ENCODE measurements around the gene SIAH1. TPM values are rescaled to one million over a fixed set of nuclear protein-coding genes. Genes with fewer than 3 reads are reported as not detected.
A peak's percentile ranks its signal among the peaks of the same experiment; 100 is the strongest.

The SIAH1 gene
- total and polyA plus RNA-seq, 2 experiments from 2014 or later = 26.9 to 46.4 TPM

DNA sequence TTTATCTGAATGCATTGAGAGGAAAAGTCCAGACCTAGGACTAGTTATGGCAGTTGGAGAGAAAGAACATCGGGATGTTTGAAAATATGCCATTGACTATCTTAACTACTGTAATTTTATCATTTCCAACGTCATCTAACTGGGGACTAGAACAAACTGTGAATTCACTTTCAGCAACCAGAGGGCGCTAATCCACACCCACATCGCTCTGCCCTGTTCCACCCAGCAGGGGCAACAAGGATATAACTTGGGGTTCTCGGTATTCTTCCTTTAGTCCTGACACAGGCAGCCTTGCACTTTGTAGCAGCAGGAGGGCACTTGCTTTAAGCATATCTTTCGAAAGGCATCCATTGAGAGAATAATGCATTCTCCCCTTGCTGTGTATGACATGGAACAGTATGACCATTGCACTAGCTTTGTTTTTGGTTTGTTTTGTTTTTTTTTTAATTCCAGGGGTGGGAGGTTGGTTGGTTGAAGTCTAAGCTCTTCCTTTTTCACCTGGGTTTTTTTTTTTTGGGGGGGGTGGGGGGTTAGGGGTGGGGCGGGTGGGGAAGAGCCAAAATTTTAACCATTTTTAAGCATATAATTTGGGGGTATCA, 31.5 kb downstream of the SIAH1 start:
- H3K4me3 ChIP-seq = no peak overlapping the region
- H3K9me3 ChIP-seq (ENCODE audit: low read depth) = no peaks in the 10 kb centered on the region
- no peak overlapping the region for H3K27ac ChIP-seq
- TF ChIP-seq, protein P1, sequence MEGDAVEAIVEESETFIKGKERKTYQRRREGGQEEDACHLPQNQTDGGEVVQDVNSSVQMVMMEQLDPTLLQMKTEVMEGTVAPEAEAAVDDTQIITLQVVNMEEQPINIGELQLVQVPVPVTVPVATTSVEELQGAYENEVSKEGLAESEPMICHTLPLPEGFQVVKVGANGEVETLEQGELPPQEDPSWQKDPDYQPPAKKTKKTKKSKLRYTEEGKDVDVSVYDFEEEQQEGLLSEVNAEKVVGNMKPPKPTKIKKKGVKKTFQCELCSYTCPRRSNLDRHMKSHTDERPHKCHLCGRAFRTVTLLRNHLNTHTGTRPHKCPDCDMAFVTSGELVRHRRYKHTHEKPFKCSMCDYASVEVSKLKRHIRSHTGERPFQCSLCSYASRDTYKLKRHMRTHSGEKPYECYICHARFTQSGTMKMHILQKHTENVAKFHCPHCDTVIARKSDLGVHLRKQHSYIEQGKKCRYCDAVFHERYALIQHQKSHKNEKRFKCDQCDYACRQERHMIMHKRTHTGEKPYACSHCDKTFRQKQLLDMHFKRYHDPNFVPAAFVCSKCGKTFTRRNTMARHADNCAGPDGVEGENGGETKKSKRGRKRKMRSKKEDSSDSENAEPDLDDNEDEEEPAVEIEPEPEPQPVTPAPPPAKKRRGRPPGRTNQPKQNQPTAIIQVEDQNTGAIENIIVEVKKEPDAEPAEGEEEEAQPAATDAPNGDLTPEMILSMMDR (IDR thresholded peaks at IDR 0.05; ENCODE audit: low read depth, low read length) = peak; percentile 92
- no peaks in the 10 kb centered on the region for H3K27me3 ChIP-seq
- DNase-seq (ENCODE audit: low read depth in 1 of 2, low spot score in 1 of 2) = peak; percentile 71 to 86
- peaks cover 29% of the 10 kb centered on the region for H3K36me3 ChIP-seq
- no peaks in the 10 kb centered on the region for H3K4me1 ChIP-seq (ENCODE audit: low read depth)

DNA sequence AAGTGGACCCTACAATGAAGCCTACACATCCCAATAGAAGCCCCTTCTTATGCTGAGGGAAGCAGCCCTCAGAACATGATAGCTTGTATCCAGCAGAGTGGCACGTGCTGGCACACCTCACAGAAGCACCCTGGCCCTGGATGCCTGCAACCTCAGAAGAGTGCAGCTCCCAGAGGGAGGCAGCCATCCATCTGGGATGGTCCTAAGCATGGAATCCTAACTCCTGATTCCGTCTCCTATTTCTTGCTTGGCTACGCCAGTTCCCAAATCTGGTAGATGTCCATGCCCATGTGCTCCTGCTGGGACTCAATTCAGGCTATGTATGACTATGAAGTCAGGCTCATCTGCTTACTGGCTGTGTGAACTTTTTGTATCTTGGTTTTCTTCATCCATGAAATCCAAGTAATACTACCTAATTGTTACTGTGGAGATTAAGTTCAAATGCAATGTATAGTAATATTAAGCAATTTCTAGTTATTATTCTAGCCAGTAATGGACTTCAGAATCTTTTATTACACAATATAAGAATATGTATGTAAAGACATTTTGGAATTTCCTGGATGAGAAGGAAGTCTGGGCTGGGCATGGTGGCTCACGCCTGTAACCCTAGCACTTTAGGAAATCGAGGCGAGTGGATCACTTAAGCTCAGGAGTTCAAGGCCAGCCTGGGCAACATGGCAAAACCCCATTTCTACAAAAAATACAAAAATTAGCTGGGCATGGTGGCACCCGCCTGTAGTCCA, 32.4 kb downstream of the SIAH1 start:
- no peak for DNase-seq (ENCODE audit: low read depth in 1 of 2, low spot score in 1 of 2)
- Histone ChIP-seq H3K27me3 (no peaks in the 10 kb centered on the region), H3K9me3 (ENCODE audit: low read depth) (no peaks in the 10 kb centered on the region), H3K27ac (no peak overlapping the region), H3K4me1 (ENCODE audit: low read depth) (no peaks in the 10 kb centered on the region), H3K36me3 (peaks cover 31% of the 10 kb centered on the region), H3K4me3 (no peak overlapping the region)
- TF ChIP-seq, protein P1 (IDR thresholded peaks at IDR 0.05; ENCODE audit: low read depth, low read length) = no peak

DNA sequence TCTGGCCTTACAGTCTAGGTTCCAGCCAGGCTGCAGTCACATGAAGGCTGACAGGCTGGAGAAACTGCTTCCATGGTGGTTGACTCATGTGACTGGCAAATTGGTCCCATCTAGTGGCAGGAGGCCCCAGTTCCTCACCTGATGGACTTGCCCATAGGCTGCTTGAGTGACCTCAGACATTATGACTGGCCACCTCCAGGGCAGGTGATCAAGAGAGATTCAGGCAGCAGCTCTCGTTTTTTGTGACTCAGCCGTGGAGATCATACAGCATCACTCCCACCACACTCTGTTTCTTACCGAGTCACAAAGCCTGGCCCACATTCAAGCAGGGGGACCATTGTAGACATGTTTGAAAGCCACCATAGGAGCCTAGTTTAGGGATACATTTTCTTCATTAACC, 34.5 kb downstream of the SIAH1 start:
- TF ChIP-seq, protein P1 (IDR thresholded peaks at IDR 0.05; ENCODE audit: low read depth, low read length) = no peak
- Histone ChIP-seq H3K4me1 (ENCODE audit: low read depth) (no peaks in the 10 kb centered on the region), H3K36me3 (peaks cover 35% of the 10 kb centered on the region), H3K9me3 (ENCODE audit: low read depth) (no peaks in the 10 kb centered on the region), H3K27ac (no peak overlapping the region), H3K27me3 (no peaks in the 10 kb centered on the region), H3K4me3 (no peak overlapping the region)
- no peak for DNase-seq (ENCODE audit: low read depth in 1 of 2, low spot score in 1 of 2)

DNA sequence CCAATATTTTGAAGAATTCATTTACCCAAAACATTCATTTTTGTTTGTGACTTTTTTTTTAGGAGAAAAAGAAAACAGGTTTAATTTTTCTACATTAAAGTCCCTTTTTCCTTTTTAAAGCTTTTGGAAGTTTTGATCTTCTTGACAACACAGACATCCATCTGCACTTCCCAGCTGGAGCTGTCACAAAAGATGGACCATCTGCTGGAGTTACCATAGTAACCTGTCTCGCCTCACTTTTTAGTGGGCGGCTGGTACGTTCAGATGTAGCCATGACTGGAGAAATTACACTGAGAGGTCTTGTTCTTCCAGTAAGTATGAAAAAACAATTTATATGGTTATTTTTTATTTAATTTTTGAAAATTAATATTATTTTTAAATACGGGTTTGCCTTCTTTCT, 37.2 kb downstream of the SIAH1 start:
- no peaks in the 10 kb centered on the region for H3K27me3 ChIP-seq
- no peaks in the 10 kb centered on the region for H3K4me1 ChIP-seq (ENCODE audit: low read depth)
- H3K27ac ChIP-seq = no peak overlapping the region
- H3K36me3 ChIP-seq = peaks cover 35% of the 10 kb centered on the region
- TF ChIP-seq, protein P1 (IDR thresholded peaks at IDR 0.05; ENCODE audit: low read depth, low read length) = no peak
- DNase-seq (ENCODE audit: low read depth in 1 of 2, low spot score in 1 of 2) = no peak
- no peak overlapping the region for H3K4me3 ChIP-seq
- H3K9me3 ChIP-seq (ENCODE audit: low read depth) = no peaks in the 10 kb centered on the region

DNA sequence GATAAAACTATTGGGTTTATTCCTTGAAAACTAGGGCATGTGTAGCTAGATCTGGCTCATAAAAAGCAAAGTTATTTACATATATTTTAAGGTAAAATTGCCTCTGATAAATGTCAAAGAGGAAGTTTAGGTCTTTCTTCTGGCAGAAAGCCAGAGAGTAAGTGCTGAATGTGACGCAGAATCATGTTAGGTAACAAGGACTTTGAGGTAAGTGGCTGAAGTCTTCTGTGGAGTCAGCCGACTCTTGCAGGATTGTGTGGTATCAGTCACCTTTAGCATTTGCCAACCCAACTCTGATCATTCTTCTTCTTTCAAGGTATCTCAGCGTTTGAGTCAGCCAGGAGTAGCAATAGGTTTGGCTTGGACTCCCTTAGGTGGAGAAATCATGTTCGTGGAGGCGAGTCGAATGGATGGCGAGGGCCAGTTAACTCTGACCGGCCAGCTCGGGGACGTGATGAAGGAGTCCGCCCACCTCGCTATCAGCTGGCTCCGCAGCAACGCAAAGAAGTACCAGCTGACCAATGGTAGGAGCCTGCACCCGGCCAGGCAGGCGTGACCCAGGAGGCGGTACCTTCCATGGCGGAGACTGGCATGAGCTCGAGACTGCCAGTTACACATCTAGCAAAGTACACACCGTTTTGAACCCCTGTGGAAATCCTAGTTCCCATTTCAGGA, 37.9 kb downstream of the SIAH1 start:
- TF ChIP-seq, protein P1 (IDR thresholded peaks at IDR 0.05; ENCODE audit: low read depth, low read length) = no peak
- H3K27ac ChIP-seq = no peak overlapping the region

More for the DNA sequence above, 37.9 kb downstream of the SIAH1 start:
- Histone ChIP-seq H3K9me3 (ENCODE audit: low read depth) (no peaks in the 10 kb centered on the region), H3K36me3 (peaks cover 35% of the 10 kb centered on the region), H3K27me3 (no peaks in the 10 kb centered on the region), H3K4me1 (ENCODE audit: low read depth) (no peaks in the 10 kb centered on the region), H3K4me3 (no peak overlapping the region)
- no peak for DNase-seq (ENCODE audit: low read depth in 1 of 2, low spot score in 1 of 2)

All from cardiac muscle cell (in vitro differentiated cells and primary cell).